Endometrium (tissue), 2 donors: Measurements from ENCODE around the gene FRMD6.

ENCODE experiments used
- FAIRE-seq: peaks from 2 replicates; lab custom pipeline; 2012; peaks lifted over from hg19 to GRCh38; lab: Jason Lieb, UNC
- donor health status: control.
- donor health status: control.

FRMD6 gene

DNA sequence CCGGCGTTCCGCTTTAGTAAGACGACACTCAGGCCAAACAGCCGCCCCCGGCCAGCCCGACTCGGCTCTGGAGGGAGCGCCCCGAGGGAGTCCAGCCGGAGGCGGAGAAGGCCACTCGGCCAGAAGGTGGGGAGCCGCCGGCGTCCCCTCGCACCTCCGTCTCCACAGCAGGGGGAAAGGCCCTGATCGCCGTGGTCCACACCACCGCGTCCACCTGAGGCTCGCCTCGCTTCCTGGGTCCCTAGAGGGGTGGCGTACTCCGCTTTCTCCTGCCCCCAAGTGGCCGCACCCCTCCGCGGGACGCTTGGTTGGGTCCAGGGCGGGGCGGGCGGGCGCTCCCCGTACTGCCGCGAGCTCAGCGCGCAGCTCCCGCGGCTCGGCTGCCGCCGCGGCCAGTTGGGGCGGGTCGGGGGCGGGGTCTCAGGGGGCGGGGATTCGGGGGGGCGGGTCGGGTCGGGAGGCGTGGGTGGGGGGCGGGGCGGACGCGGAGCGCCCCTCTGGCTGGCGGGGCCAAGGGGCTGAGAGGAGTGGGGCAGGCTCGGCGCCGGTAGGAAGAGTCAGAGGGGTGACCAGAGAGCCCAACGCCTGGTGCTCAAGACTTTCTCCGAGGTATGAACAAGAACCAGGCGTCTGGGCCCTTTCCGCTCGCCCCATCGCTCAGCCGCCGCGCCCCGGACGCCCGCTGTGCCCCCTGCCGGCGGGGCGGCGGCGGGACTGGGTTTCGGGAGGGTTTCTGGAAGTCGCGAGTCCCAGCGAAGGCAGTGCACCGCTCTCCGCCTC is at the start of gene FRMD6:
Gene FRMD6, plus strand, starts transcription at position 523 of the 780 bp plus-strand sequence. CDS start 37,927 bp downstream, outside the sequence.
- FAIRE-seq = no peak

DNA sequence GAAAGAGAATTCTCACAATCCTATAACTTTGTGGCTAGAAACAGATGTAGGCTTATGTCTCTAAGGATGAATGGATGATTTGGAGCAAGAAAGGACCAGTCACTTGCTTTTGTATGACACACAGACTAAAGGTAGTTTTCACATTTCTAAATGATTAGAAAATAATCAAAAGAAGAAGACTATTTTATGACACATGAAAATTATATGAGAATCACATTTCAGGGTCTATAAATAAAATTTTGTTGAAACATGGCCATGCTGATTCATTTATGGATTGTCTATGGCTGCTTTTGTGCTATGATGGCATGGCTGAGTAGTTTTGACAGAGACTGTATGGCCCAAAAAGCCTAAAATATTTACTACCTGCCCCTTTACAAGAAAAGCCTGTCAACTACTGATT is 49.4 kb upstream of the FRMD6 start:
- FAIRE-seq = no peak

DNA sequence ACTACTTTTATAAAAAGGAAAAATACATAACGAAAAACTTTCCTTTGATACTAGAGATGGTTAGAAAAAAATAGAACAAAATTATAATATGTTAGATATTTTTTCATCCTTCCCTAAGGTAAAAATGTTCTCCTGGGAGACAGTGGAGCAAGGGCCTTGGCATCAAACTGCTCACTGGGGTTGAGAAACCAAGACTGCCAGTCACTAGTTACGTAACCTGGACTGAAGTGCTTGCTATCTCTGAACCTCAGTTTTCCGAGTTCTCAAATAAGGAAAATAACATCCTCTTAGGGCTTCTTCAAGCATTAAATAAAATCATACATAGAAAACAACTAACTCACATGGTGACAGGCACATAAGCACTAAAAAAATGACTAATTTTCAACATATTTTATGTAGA is 48.2 kb upstream of the FRMD6 start:
- no peak for FAIRE-seq

DNA sequence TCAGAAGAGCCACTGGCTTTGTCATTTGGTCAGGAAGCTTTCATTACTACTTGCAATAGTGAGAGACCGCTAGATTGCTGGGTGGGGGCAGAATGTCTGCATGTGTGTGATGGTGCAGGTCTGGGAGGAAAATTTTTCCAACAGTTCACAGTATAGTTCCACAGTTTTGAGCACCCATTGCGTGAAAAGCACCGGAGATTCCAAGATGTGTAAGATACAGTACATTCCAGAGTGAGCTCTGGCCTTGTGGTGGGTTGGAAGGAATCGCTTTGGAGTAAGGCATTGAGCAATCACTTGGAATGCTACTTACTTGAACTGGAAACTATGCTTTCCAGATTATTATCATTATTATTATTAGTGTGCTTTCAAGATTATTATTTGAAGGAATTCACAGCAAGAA is 47.6 kb upstream of the FRMD6 start:
- FAIRE-seq = no peak

DNA sequence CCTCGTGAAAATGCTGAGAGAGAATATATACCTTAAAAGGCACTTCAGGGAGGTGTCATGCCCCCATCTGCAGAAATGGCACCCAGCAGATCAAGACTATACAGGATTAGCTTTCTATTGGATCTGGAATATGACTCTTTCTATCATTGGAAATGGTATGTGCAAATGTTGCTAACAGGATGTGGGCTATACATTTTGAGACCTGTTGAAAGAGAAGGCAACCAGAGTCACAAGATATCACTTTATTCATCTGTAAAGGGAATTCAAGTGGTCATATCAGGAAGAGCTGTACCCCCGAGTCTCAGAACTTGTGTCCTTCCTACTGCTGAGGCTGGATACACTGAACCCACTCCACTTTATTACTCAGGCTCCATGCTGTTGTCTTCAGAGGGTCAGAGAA is 46.1 kb upstream of the FRMD6 start:
- no peak for FAIRE-seq

DNA sequence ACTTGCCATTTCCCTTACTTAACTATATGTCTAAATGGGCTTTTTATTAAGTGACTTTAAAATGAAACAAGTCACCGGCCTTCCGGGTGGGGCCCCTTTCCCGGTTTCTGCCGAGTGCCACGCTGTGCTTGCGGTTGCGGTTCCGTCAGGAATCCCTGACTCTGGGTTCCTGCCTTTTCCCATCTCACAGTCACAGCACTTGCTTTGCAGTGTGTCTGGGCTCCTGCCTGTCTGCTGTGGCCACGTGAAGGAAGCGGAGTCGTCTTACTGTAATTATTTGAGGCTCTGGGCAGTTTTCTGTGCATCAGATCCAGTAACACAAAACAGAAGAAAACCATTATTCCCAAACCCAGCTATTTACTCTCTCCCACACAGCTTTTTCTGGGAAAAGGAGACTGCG is 44.0 kb upstream of the FRMD6 start:
- FAIRE-seq = no peak

DNA sequence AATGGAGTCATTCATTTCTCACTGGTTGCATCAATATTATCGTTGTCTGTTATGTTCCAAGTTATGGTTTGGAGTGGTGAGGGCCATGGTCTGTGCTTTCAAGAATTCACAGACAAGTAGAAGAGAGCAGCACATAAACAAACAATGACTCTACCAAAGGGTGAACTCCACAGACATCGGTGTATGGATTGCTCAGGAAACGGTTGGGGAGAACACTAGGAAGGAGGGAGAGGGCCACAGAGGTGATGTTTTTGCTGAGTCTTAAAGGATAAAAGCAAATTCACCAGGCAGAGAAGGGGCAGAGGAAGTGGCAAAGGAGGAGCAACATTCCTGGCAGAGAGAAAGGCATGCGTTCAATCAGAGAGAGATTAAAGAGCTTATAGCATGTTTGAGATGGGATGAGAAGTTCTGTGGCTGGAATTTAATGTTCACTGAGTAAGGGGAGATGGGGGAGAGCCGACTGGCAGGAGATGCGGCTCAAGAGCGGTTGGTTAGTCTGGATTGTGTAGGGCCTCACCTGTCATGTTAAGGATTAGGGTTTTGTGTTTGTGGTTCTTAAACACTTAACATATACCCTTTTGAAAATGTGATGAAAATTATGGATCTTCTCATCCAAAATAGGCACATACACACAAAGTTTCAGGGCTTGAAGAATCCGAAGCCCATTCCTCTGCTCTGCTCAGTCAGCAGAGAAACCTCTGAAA is 42.3 kb upstream of the FRMD6 start:
- no peak for FAIRE-seq

DNA sequence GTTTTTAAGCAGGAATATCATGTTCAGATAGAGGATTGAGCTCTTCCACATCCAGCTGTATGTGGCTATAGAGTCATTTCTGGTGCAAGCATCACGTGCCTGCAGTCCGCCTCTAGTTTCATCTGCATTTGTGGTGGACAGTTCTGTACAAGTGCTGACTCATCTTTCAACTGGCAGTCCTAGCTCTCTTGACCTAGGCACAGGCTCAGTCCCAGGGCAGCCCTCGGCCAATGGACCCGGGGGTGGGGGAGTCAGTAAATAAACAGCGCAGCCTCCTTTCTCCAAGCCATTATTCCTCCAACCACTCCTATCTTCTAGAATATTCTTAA is 41.8 kb upstream of the FRMD6 start:
- FAIRE-seq = no peak

DNA sequence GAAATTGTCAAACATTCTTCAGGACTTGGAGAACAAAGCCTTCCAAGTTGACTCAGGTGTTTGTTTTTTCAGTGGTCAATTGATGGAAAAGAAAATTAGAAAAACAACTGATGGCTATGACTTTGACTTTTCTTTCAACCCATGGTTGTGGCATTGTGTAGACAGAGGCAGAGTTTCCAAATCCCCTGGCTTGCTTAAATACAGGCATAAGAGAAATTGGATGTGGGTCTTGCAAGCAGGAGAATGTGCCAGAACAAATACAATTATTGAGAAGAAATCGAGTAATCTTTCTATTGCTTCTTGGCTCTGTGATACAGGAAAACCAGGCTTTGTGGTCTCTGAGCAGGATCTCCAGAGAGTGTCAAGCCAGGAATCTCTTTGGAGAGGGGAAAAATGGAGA is 40.9 kb upstream of the FRMD6 start:
- FAIRE-seq = no peak

DNA sequence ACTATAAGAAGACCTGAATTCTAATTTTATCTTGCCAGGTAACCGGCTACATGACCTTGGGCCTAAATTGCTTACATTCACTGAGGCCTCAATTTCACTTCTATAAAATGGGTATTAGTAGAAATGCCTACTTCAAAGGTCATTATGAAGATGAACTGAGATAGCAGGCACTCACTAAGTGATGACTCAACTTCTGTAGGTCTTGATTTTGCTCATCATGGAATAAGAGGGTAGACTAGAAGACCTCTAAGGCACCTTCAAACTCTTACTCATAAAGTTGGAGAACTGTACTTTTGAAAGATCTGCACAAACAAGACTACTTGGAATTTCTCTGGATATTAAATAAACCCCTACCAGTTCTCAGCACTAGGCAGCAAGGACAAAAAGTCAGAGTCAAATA is 39.3 kb upstream of the FRMD6 start:
- FAIRE-seq = no peak

DNA sequence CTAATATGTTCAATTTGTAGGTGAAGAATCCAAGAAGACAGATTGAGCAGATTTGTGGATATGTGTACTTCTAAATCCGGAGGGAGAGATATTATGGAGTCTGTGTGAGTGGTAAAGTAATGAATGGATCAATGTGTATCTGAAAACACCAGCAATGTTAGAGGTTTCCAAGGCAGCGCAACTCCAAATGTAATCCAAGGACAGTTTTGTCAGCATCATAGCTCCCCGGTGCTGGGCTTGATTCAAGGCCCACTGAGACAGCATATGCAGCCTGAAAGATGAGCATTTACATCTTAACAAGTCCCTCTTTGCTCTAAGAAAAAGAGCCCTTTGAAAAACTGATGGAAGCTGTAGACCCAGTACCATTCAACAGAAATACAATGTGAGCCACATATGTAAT is 38.3 kb upstream of the FRMD6 start:
- no peak for FAIRE-seq

DNA sequence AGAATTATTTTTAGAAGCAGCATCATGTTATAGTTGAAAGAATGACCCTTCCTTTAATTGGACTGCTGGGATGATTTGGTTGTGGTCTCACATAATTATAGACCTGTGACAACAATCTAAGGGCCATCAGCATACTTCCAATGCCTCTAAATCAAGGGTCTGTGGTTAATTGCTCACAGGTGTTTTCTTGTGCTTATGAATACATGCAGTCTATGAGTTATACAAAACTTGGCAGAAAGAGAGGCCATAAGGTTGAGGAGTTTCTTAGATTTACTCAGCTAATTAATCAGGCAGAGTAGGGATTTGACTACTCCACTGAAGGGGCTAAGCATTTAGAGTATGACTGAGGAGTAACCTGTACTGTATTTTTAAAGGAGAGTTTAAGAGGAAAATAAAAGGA is 37.0 kb upstream of the FRMD6 start:
- FAIRE-seq = no peak

DNA sequence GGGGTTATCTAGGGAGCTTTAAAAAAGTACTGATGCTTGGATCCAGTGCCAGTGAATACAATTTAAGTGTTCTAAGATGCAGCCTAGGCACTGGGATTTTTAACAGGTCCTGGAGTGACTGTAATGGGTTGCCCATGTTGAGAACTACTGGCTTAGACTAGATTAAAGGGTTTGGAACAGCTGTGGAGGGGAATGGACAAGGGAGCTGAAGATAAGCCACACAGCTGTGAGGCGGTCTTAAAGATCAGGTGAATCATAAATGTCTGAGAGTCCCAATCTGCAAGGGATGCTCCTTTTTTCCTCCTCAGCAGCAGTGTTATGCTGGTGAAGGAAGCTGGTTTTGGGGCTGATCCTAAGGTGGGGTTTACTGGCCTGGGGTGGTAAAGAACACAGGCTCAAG is 35.5 kb upstream of the FRMD6 start:
- FAIRE-seq = no peak

DNA sequence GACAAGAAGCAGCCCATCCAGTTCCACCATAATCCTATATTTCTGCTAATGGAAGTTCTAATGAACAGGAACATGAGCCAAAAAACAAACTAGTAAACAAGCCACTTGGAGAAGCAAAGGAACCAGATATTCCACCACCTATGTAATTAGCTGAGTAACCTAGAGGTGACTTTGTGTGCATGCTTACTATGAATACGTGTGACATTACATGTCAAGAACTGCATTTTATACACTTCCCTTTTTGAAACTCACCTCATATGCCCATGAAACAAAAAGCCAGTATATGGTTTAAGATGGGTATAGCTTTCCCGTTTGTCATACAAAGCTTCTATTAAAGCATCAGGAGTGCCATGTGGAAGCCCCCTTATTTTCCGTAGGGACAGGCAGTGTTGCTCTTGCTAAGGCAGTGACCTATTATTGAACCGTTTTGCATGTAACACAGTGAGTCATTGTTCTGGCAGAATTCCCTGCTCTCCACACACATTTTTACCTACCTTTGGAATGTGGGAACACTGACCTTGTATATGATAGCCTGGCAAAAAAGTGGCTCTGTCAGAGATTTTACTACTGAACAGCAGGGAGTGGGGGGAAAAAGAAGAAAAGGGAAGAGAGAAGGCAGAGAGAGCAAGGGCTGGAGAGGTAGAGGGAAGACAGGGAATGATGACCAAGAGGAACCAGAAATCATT is 34.8 kb upstream of the FRMD6 start:
- FAIRE-seq = no peak

DNA sequence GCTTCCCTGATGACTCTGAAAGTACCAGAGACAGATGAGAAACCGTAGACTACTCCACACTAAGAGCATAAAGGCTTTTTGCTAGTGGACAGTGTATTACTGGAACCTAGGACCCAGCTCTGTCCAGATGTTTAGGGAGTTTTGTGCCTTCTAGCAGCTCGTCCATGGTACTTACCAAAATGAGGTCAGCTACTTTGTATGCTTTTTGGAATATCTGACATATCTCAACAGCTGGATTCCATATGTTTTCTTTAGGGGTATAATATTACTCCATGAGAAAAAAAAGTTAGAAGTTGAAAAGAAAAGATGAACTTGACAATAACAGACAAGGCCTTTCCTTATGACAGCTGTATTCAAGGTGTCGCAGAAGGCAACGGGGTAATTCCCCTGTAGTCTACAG is 32.1 kb upstream of the FRMD6 start:
- no peak for FAIRE-seq

DNA sequence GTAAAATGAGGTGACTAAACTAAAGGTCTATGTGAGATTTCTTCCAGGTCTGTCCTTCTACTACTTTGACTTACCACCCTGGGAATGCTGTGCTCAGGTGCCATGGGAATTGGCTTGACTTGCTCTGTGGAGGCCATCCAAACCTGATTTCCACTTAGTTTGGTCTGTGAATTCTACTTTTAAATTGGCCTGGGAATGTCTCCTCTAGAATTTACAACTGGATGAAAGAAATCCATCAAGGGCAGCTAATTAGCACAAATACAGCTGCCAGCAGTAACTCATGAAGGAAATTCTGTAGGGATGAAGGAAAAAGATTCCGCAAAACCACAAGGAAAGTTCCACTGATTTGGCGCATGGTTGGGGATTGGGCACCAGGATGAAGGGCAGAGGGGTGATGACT is 31.7 kb upstream of the FRMD6 start:
- no peak for FAIRE-seq

DNA sequence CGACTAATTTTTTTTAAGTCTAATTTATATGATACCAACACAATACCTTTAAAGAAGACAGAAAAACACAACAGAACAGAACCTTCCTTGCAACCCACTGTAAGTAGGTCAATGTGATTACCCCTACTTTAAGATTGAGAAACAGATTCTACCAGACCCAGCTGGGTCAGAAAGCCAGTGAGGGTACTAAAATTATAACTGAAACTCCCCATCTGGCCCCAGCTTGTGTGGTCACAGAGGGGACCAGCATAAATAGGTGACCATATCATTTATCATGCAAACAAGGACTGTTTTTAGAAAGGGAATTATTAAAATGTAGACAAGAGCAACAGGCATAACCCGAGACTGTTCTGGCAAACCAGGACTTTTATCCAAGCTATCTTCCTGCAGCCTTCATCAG is 30.1 kb upstream of the FRMD6 start:
- FAIRE-seq = no peak

DNA sequence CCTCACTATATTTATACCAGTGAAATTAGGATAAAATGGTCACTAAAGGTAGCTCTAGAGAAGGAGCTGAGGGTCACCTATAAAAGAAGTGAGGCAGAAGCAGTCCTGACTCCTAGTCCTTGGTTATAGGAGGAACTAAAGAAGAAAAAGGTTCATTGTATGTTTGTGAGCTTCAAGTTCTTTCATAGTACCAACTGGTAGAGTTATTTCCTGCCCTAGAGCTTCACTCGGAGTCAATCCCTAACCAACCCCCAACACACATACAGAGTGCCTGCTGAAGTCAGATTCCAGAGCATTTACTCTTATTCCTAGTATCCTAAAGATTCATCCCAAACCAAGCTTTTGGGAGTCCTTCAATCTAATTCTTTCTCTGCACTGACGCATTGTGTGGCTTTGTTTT is 29.3 kb upstream of the FRMD6 start:
- FAIRE-seq = no peak

DNA sequence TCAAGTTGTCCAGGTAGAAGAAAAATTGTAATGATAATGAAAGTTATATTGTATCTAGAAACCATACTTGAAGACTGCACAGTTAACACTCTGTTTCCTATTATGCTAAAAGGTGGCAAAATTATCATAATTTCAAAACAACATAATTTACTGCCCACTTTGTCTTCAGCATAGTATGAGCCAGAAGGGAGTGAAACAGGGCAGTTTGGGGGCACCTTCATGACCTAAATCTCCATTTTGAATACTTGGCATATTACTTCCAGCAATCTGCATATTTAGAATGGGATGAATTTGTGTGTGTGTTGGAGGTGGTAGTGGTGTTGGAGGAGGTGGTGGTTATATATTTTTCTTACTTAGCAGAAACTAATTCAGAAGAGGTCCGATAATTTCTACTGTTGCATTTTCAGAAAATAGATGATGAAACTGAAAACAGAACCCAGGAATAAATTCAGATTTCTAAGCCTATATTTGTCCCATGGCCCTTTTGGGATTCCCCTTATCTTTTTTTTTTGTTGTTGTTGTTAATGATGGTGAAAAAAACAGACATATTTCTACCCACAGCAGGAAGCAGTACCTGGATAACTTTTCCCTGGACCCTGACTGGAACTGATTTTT is 26.6 kb upstream of the FRMD6 start:
- no peak for FAIRE-seq

DNA sequence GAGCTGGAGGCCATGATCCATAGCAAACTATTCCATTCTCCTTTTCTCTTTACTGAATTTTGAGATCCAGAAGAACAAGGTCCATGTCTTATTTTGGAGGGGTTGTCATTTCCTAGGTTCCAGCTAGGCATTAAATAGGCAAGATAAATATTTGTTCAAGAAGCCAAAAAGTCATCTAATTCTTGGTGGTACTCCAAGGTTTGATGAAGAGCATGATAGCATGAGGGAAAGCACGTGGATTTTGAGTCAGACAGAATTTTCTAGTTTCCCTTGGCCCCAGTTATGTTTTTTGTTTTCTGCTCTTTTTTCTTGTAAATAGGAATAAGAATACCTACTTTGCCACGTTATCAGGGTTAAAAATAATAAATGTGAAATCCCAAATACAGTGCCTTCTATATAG is 25.5 kb upstream of the FRMD6 start:
- no peak for FAIRE-seq

DNA sequence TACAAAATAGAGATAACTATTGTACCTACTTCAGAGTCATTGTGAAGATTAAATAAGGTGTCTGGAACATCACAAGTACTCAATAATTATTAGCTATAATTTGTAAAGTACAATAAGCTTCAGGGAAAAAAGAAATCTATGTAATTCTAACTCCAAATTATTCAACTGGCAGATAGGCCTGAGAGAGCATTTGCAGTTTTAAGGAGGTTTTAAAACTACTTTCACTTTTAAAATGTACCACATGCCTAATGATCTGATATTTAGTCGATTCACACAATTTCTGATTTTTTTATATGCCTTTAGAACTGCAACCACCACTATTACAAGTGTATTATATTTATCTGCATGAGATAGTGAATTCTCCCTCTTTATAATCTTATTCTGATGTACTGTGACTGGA is 24.9 kb upstream of the FRMD6 start:
- no peak for FAIRE-seq

DNA sequence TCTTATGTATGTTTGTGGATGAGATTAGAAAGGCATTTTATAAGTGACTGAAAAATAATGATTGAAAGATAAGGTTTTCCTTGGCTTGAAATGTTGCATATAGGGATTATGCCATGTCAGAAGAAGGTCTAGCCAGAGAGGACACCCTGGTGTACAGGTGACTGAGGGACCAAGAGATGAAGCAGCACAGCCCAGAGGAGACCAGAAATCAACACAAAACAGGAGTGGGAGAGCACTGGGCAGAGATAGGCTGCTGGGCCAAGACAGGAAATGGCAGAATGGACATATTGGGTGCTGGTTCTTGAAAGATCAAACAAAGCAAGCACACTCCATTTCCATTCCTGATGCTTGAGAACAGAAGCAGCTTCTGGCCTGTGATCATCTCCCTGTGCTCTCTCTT is 24.4 kb upstream of the FRMD6 start:
- FAIRE-seq = no peak

DNA sequence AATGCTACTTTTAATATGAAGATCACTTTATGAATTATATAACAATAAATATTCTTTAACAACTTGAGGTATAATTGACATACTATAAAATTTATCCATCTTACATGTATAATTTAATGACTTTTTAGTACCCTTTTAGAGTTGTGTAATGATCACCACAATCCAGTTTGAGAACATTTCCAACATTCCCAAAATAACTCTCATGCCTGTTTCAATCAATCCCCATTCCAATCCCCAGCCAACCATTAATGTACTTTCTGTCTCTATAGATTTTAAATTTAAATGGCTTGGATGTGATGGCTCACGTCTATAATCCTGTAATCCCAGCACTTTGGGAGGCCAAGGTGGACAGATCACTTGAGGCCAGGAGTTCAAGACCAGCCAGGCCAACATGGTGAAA is 23.5 kb upstream of the FRMD6 start:
- no peak for FAIRE-seq
